Epithelial cell of esophagus (primary cell): ENCODE measurements around the gene EPB41.

ENCODE experiments used
- DNase-seq: peaks from one replicate; pipeline ENCODE4 v3.0.0; 2010; ENCODE audit warnings: low read depth
- H3K4me3 ChIP-seq: 2 replicates; pipeline ENCODE4 v1.5.1; 2011; ENCODE audit warnings: mild to moderate bottlenecking, low read length, control low read depth
- TF ChIP-seq, protein P1 (sequence below): IDR thresholded peaks from 2 replicates; pipeline ENCODE4 v1.5.1; 2011; ENCODE audit warnings: low read depth, mild to moderate bottlenecking, low read length, control low read depth, inconsistent platforms; ENCODE audit not compliant: insufficient read depth; ENCODE audit errors: missing control alignments

The EPB41 gene

DNA sequence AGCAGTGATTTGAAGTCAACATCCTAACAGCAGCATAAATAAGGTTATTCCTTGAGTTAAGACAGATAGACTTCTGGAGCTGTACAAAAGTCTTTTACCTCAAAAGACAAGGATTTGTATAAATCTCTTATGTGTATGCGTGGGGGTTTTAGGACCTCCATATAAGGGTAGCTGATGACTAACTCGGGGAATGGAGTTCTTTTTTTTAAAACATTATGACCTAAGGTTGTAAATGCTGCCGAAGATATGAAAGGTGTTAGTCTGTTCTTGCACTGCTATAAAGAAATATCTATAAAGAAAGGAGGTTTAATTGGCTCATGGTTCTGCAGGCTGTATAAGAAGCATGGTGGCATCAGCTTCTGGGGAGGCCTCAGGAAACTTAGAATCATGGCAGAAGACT is 90.4 kb downstream of the EPB41 start:
- no peak for DNase-seq
- TF ChIP-seq, protein P1, sequence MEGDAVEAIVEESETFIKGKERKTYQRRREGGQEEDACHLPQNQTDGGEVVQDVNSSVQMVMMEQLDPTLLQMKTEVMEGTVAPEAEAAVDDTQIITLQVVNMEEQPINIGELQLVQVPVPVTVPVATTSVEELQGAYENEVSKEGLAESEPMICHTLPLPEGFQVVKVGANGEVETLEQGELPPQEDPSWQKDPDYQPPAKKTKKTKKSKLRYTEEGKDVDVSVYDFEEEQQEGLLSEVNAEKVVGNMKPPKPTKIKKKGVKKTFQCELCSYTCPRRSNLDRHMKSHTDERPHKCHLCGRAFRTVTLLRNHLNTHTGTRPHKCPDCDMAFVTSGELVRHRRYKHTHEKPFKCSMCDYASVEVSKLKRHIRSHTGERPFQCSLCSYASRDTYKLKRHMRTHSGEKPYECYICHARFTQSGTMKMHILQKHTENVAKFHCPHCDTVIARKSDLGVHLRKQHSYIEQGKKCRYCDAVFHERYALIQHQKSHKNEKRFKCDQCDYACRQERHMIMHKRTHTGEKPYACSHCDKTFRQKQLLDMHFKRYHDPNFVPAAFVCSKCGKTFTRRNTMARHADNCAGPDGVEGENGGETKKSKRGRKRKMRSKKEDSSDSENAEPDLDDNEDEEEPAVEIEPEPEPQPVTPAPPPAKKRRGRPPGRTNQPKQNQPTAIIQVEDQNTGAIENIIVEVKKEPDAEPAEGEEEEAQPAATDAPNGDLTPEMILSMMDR, result no peak
- H3K4me3 ChIP-seq, result no peak overlapping the region

DNA sequence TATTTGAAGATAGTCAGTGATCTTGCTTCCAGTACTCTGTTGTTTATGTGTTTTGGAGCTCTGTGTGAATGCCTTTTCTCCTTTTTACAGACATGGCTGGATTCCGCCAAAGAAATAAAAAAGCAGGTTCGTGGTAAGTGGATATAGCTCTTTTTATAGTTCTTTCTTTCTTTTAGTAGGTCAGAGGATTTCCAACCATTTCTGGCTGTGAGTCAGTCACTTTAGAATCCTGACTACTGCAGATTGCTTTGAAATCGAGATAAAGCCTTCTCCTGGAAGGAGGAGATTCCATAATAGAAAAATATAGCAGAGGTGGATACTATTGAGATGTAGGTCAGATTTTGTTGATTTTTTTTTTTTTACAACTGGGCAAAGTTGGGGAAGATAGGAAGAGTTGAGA is 97.4 kb downstream of the EPB41 start:
- H3K4me3 ChIP-seq, result no peak overlapping the region
- DNase-seq, result no peak
- TF ChIP-seq, protein P1, result no peak

DNA sequence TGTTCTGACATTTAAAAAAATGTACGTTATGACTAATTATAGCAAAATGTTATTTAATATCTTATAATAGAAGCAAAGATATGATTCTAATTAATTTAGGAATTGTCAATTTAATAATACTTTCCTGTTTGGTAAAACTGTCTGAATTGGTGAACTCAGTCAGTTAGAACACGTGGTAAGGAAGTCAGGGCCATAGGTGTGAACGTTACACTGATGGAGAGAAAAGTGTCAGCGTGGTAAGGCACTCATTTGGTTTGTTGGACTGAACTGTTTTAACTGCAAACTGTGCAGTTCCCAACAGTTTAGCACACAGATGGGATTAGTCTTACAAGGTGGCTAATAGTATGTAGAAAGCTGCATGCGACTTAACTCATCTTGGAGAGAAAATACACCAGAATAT is 102.9 kb downstream of the EPB41 start:
- TF ChIP-seq, protein P1, result no peak
- no peak overlapping the region for H3K4me3 ChIP-seq
- no peak for DNase-seq

DNA sequence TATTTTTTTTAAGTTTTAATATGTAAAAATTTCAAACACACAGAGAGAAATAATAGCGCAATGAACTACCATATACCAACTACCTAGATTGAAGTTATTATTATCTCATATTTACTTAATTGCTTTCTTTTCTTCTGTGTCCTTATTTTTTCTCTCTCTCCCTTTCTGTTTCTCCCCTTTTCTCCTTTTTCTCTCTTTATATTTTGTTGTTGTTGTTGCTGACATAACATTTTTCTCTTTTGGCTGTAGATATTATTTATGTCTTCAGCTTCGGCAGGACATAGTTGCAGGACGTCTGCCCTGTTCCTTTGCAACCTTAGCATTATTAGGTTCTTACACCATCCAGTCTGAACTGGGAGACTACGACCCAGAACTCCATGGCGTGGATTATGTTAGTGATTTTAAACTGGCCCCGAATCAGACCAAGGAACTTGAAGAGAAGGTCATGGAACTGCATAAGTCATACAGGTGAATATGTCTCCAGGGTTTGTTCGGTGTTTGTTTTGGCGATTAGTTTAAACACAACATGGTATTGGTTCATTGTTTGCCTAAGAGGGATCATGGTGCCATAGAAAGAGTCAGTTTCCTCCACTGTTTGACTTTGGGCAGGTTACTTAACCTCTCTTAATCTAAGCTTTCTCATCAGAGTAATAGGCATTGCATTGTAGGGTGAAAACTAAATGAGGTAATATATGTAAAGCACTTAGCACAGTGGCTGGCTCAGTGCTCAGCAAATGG is 103.8 kb downstream of the EPB41 start:
- H3K4me3 ChIP-seq, result no peak overlapping the region
- DNase-seq, result no peak
- TF ChIP-seq, protein P1, result no peak

DNA sequence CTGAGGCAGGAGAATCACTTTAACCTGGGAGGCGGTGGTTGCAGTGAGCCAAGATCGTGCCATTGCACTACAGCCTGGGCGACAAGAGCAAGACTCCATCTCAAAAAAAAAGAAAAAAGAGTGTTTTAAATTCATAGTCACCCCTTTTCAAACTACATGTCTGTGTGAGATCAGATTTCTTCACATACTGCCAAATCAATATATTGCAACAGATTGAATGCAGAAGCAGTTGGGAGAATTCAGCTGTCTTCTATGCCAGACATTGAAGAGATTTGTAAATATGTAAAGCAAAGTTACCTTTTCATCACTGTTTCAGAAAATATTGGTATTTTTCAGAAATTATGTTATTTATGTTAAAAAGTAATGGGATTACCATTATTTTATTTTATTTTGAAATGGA is 108.3 kb downstream of the EPB41 start:
- DNase-seq, result no peak
- TF ChIP-seq, protein P1, result no peak
- H3K4me3 ChIP-seq, result no peak overlapping the region

DNA sequence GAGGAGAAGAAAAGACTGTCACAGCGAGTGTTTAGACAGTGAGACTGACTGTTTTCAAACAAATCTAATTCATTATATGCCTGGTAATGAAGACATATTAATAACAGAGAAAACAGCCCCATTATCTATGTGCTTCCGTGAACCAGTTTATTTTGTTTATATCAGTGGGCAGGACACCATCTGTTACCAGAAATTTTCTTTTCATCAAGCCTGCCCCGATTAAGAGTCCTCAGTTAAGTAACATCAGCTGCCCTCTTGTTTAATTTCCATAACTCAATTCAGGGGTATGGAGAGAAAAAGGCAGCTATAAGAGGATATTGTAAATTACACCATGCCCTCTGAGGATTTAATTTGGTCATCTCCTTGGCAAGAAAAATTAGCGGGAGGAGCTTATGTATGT is 115.3 kb downstream of the EPB41 start:
- H3K4me3 ChIP-seq, result no peak overlapping the region
- TF ChIP-seq, protein P1, result no peak
- DNase-seq, result no peak

DNA sequence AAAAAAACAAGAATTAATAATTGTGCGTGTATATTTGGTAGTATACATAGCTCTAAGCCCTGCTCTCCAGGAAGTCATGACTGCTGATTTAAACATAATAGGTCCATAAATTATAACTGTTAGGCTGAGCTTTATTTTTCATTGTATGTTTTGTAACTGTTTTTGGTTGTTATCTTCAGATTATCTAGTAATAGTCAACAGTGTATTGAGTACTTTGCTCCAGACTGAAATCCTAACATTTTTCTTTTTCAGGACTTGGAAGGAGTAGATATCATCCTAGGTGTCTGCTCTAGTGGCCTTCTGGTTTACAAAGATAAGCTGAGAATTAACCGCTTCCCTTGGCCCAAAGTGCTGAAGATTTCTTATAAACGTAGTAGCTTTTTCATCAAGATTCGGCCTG is 118.5 kb downstream of the EPB41 start:
- TF ChIP-seq, protein P1, result no peak
- no peak for DNase-seq
- no peak overlapping the region for H3K4me3 ChIP-seq
